Breast epithelium (tissue), 4 donors: ENCODE data around the gene NEUROD4. TPM values are rescaled to one million over a fixed set of nuclear protein-coding genes. Genes with fewer than 3 reads are reported as not detected.

Source experiments
- DNase-seq, 2 donors: peaks; one replicate each; pipeline ENCODE4 v3.0.0-alpha.2; 2019; ENCODE audit warnings: low spot score in 2 of 2
- H3K27ac ChIP-seq, 2 donors: fragments of 200-600 bp; sonication (generic) in 1 of 2; one replicate each; pipeline ENCODE4 v1.5.1; 2016 to 2019; ENCODE audit warnings: mild to moderate bottlenecking in 1 of 2
- H3K27me3 ChIP-seq, 2 donors: fragments of 200-600 bp; sonication (generic) in 1 of 2; one replicate each; pipeline versions ENCODE4 v1.5.1 to v1.6.0; 2017 to 2019; ENCODE audit warnings: control low read depth in 1 of 2, mild to moderate bottlenecking in 1 of 2
- H3K36me3 ChIP-seq: fragments of 200-600 bp; one replicate; pipeline ENCODE4 v1.5.1; 2019
- H3K4me1 ChIP-seq, 2 donors: fragments of 200-600 bp; sonication (generic); one replicate each; pipeline ENCODE4 v1.5.1; 2016 to 2019; ENCODE audit warnings: control low read depth in 1 of 2
- H3K4me3 ChIP-seq, 3 donors: fragments of 200-600 bp; sonication (generic); 1 replicate in 2 of 3; 2 replicates in 1 of 3; pipeline ENCODE4 v1.5.1; 2016 to 2019; ENCODE audit warnings: mild to moderate bottlenecking in 3 of 3, moderate library complexity in 2 of 3
- H3K9me3 ChIP-seq, 2 donors: fragments of 200-600 bp; sonication (generic) in 1 of 2; one replicate each; pipeline ENCODE4 v1.5.1; 2016 to 2019; ENCODE audit warnings: control low read depth in 1 of 2
- POLR2A ChIP-seq: fragments of 450-650 bp; IDR thresholded peaks from one replicate; pipeline ENCODE4 v1.6.1; 2016; ENCODE audit warnings: antibody characterized with exemption, mild to moderate bottlenecking, moderate library complexity
- POLR2AphosphoS5 ChIP-seq, 3 donors: sonication (generic); formaldehyde crosslinking; IDR thresholded peaks; one replicate each; pipeline ENCODE4 v1.6.1; 2017; ENCODE audit warnings: antibody characterized with exemption in 3 of 3
- intact Hi-C: fragments of 100-400 bp; cut with DNase I; formaldehyde crosslinking; loops from one replicate; pipeline ENCODE4 v1.15.1; 2023; ENCODE audit warnings: low total_unique reads
- total RNA-seq, 3 donors: library from RNA; depleted of rRNA; stranded (reverse); fragments of >200 nt; gene quantifications; one replicate each; pipeline ENCODE4 v1.1.0, GENCODE V29; 2016
- TF ChIP-seq, protein P1 (sequence below), 3 donors: fragments of 450-650 bp; IDR thresholded peaks; one replicate each; pipeline ENCODE4 v1.5.1; 2016 to 2017; ENCODE audit warnings: antibody characterized with exemption in 3 of 3, mild to moderate bottlenecking in 3 of 3, moderate library complexity in 3 of 3

The NEUROD4 gene
- total RNA-seq, 3 donors from 2014 or later: not detected

DNA sequence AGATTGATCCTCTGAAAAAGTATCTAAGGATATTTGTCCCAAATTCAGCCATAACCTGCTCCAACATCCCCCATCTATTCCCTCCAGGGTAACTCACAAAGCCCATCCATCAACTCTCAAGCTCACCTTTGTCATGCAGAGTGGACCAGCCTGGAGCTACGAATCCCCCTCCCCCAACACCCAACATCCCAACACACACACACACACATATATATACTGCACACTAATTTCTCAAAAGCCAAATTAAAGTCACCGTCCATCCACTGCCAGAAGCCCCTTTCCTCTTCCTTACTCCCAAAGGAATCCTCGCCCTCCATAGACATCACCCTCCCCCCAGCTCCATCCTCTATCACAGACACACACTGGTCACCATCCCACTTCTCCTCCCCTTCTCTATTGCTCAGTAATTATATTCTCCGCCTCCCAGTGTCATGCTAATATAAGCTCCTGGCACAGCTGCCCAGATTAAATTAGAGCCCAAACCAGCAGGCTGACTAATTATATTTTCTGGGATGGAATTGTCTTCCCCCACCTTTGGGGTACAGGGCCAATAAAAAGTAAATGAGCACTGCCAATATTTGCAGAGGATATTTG is 21.7 kb upstream of the NEUROD4 start:
- no peaks in the 10 kb centered on the region for H3K4me1 ChIP-seq
- no peak for DNase-seq
- H3K27me3 ChIP-seq: no peaks in the 10 kb centered on the region
- H3K4me3 ChIP-seq: no peak overlapping the region
- H3K36me3 ChIP-seq: no peaks in the 10 kb centered on the region
- no peak overlapping the region for H3K27ac ChIP-seq
- H3K9me3 ChIP-seq: no peaks in the 10 kb centered on the region
- TF ChIP-seq, protein P1, sequence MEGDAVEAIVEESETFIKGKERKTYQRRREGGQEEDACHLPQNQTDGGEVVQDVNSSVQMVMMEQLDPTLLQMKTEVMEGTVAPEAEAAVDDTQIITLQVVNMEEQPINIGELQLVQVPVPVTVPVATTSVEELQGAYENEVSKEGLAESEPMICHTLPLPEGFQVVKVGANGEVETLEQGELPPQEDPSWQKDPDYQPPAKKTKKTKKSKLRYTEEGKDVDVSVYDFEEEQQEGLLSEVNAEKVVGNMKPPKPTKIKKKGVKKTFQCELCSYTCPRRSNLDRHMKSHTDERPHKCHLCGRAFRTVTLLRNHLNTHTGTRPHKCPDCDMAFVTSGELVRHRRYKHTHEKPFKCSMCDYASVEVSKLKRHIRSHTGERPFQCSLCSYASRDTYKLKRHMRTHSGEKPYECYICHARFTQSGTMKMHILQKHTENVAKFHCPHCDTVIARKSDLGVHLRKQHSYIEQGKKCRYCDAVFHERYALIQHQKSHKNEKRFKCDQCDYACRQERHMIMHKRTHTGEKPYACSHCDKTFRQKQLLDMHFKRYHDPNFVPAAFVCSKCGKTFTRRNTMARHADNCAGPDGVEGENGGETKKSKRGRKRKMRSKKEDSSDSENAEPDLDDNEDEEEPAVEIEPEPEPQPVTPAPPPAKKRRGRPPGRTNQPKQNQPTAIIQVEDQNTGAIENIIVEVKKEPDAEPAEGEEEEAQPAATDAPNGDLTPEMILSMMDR (IDR thresholded peaks at IDR 0.05): no peak
- TF ChIP-seq POLR2A (no peak), POLR2AphosphoS5 (IDR thresholded peaks at IDR 0.05) (no peak)
- intact Hi-C loops: no loop called here

DNA sequence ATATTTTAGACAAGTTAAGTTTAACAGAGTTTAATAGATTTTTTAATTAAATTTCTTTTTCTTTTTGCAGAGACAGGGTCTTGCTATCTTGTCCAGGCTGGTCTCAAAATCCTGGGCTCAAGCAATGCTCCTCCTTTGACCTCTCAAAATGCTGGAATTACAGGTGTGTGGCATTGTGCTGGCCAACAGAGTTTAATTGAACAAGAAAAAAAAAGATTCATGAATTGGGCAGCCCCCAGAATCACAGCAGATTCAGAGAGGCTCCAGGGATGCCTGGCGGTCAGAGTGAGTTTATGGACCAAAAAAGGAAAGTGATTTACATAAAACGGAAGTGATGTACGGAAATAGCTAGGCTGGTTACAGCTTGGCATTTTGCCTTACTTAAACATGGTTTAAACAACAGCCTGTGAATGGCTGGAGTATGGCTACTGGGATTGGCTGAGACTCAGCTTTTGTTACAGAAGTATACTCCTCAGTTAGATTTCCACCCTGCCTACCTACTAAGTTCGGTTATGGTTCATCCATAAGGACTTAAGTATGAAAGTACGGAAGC is 20.7 kb upstream of the NEUROD4 start:
- Histone ChIP-seq H3K4me3 (no peak overlapping the region), H3K36me3 (no peaks in the 10 kb centered on the region), H3K9me3 (no peaks in the 10 kb centered on the region), H3K27ac (no peak overlapping the region), H3K27me3 (no peaks in the 10 kb centered on the region), H3K4me1 (no peaks in the 10 kb centered on the region)
- intact Hi-C loops: no loop called here
- DNase-seq: no peak
- TF ChIP-seq POLR2AphosphoS5 (IDR thresholded peaks at IDR 0.05) (no peak), POLR2A (no peak)
- TF ChIP-seq, protein P1 (IDR thresholded peaks at IDR 0.05): no peak

DNA sequence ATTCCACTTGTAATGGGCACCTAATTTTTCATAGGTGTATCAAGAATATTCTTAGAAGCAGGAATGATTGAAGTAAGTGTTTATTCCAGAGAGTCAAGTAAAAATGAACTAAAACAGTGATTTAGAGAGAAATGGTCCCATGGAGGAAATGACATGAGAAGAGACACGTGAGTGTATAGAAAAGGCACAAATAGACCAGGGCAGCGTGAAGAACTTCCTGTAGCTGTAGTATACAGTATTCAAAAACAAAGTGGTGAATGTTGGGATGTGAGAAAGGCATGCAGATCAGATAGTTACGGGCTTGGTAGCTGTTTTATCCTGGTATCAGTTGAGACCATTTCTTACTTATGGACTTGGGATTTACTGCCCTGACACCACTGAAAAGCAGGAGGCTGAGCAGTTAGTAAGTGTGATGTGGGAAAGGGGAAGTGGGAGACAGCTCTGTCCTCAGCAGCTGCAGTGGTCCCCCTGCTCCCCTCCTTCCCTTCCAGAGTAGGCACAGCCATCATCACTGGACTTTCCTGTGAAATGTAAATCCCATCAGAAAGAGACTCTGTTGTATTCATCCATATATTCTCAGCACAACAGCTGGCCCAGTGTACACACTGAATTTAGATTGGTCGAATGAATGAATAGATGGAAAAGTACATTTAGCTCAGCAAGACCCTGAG is 18.4 kb upstream of the NEUROD4 start:
- no peaks in the 10 kb centered on the region for H3K27me3 ChIP-seq
- H3K4me3 ChIP-seq: no peak overlapping the region
- no peak overlapping the region for H3K27ac ChIP-seq
- TF ChIP-seq POLR2A (no peak), POLR2AphosphoS5 (IDR thresholded peaks at IDR 0.05) (no peak)
- TF ChIP-seq, protein P1 (IDR thresholded peaks at IDR 0.05): no peak
- H3K9me3 ChIP-seq: peaks cover 0 to 4% of the 10 kb centered on the region in 2 donors
- intact Hi-C loops: no loop called here
- H3K36me3 ChIP-seq: no peaks in the 10 kb centered on the region
- DNase-seq: no peak
- no peaks in the 10 kb centered on the region for H3K4me1 ChIP-seq

DNA sequence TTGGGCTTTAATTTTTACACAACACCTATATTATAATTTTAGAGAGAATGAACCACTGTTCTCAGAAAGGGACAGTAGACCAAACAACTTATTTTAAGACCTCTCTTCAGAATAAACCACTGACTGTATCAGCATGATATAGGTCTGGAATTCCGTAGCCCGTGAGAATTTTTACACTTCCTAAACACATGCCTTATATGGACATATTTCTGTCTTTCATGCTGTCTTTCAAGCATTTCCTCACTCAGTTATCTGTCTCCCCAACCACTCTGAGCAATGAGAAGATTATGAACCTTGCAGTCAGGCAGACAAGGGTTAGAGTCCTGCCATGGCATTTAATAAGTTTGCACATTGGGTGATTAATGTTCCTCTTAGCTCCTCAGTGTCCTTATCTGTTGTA is 17.4 kb upstream of the NEUROD4 start:
- Histone ChIP-seq H3K9me3 (peaks cover 0 to 6% of the 10 kb centered on the region in 2 donors), H3K27me3 (no peaks in the 10 kb centered on the region), H3K4me1 (no peaks in the 10 kb centered on the region), H3K27ac (no peak overlapping the region), H3K36me3 (no peaks in the 10 kb centered on the region), H3K4me3 (no peak overlapping the region)
- intact Hi-C loops: no loop called here
- DNase-seq: no peak
- no peak for TF ChIP-seq POLR2A

DNA sequence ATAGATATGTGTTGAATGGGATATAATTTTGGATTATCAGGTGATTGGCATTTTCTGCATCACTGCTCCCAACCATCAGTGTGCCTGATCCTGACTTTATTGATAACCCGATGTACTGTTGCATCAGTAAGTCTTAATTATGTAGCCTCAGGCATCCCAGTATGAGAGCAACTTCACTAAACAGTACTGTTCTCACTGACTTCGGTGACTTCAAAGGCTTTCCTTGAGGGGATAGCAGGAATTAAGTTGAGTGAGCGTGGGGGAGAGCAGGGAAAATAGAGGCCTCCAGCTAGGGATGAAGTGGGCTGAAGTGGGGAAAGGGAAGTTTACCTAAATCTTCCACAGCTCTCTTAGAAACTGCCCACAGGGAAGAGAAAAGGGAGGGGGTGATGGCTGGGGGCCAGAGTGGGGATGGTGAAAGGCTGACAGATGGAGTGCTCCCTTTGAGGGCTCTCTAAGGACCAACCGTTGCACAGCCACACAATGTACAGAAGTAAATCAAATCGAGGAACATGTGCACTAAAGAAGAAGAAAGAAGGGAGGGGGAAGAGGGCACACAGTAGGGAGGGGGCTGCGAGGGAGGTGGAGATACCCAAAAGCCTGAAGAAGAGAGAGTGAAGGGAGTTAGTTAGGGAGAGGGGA is 10.7 kb upstream of the NEUROD4 start:
- H3K27ac ChIP-seq: no peak overlapping the region
- H3K4me3 ChIP-seq: no peak overlapping the region
- no peaks in the 10 kb centered on the region for H3K4me1 ChIP-seq
- intact Hi-C loops: no loop called here
- TF ChIP-seq POLR2AphosphoS5 (IDR thresholded peaks at IDR 0.05) (no peak), POLR2A (no peak)
- TF ChIP-seq, protein P1 (IDR thresholded peaks at IDR 0.05): no peak
- H3K36me3 ChIP-seq: no peaks in the 10 kb centered on the region
- no peaks in the 10 kb centered on the region for H3K27me3 ChIP-seq
- H3K9me3 ChIP-seq: peaks cover 6% of the 10 kb centered on the region in 2 donors
- no peak for DNase-seq
